Upper lobe of right lung (tissue), 1 donor: ENCODE results near the gene SMC5. TPM values are rescaled to one million over a fixed set of nuclear protein-coding genes. Genes with fewer than 3 reads are reported as not detected.
A peak's percentile ranks its signal among the peaks of the same experiment; 100 is the strongest.

ENCODE experiments used
- ATAC-seq: fragments of 200-7000 bp; cut with Tn5 transposase; one replicate; pipeline ENCODE4 v1.9.1; 2020; ENCODE audit warnings: mild to moderate bottlenecking, moderate library complexity
- DNase-seq: peaks from one replicate; pipeline ENCODE4 v3.0.0-alpha.2; 2020
- H3K27ac ChIP-seq: fragments of 200-600 bp; one replicate; pipeline ENCODE4 v1.8.0; 2022
- H3K27me3 ChIP-seq: fragments of 200-600 bp; one replicate; pipeline ENCODE4 v1.8.0; 2022; ENCODE audit warnings: mild to moderate bottlenecking
- H3K36me3 ChIP-seq: fragments of 200-600 bp; one replicate; pipeline ENCODE4 v1.8.0; 2022
- H3K4me1 ChIP-seq: fragments of 200-600 bp; one replicate; pipeline ENCODE4 v1.8.0; 2022
- H3K4me3 ChIP-seq: fragments of 200-600 bp; one replicate; pipeline ENCODE4 v1.8.0; 2022; ENCODE audit warnings: mild to moderate bottlenecking
- H3K9me3 ChIP-seq: fragments of 200-600 bp; one replicate; pipeline ENCODE4 v1.8.0; 2022
- CTCF ChIP-seq: fragments of 200-600 bp; IDR thresholded peaks from one replicate; pipeline ENCODE4 v1.8.0; 2022; ENCODE audit warnings: antibody characterized with exemption
- intact Hi-C: fragments of 100-400 bp; cut with DNase I; formaldehyde crosslinking; loops from one replicate; pipeline ENCODE4 v1.11.0; 2022
- total RNA-seq: library from RNA; stranded (reverse); fragmentation: NEBNext Ultra II Directional; extraction: Animal tissue kit (Norgen Biotek cat#: 25700); gene quantifications from one replicate; pipeline ENCODE4 v1.2.1, GENCODE V29; 2021
- donor health status: DM: no; HTN: yes; CAD: no; lungs with severe emphysema.

The SMC5 gene
- total RNA-seq, 1 donor from 2014 or later = 32.6 TPM

- intact Hi-C loops = no loop called here
- TF ChIP-seq CTCF = peak; percentile 72
- Histone ChIP-seq H3K9me3 (no peaks in the 10 kb centered on the region), H3K4me1 (no peaks in the 10 kb centered on the region), H3K27ac (no peak overlapping the region), H3K36me3 (peaks cover 11% of the 10 kb centered on the region), H3K27me3 (no peaks in the 10 kb centered on the region), H3K4me3 (no peak overlapping the region)
- DNase-seq (no peak), ATAC-seq (no peak)
Observed at GRCh38 chr9:70340572-70340971, 81.8 kb downstream of the SMC5 start.

- ATAC-seq = no peak
- no peak for TF ChIP-seq CTCF
Observed at GRCh38 chr9:70347046-70347445, 88.3 kb downstream of the SMC5 start.

GRCh38 chr9:70352356-70352755 lies 93.6 kb downstream of the SMC5 start:
- Histone ChIP-seq H3K27me3 (no peaks in the 10 kb centered on the region), H3K27ac (no peak overlapping the region), H3K9me3 (no peaks in the 10 kb centered on the region), H3K4me3 (no peak overlapping the region), H3K4me1 (no peaks in the 10 kb centered on the region), H3K36me3 (peaks cover 39% of the 10 kb centered on the region)
- TF ChIP-seq CTCF = no peak
- intact Hi-C loops = loop anchor here (10.0 kb wide), 1 partner anchor 252 kb away; no protein-coding TSS in a partner anchor
- DNase-seq (no peak), ATAC-seq (no peak)

More at GRCh38 chr9:70347046-70347445, 88.3 kb downstream of the SMC5 start:
- intact Hi-C loops = no loop called here
- no peaks in the 10 kb centered on the region for H3K9me3 ChIP-seq
- H3K36me3 ChIP-seq = peaks cover 55% of the 10 kb centered on the region
- no peak overlapping the region for H3K4me3 ChIP-seq
- no peaks in the 10 kb centered on the region for H3K27me3 ChIP-seq
- no peaks in the 10 kb centered on the region for H3K4me1 ChIP-seq
- H3K27ac ChIP-seq = no peak overlapping the region
- no peak for DNase-seq

- no peak for ATAC-seq
- no peak overlapping the region for H3K27ac ChIP-seq
- H3K4me3 ChIP-seq = no peak overlapping the region
- DNase-seq = no peak
- intact Hi-C loops = loop anchor here (10.0 kb wide), 1 partner anchor 252 kb away; no protein-coding TSS in a partner anchor
- H3K9me3 ChIP-seq = no peaks in the 10 kb centered on the region
- peak; percentile 64 for TF ChIP-seq CTCF
- H3K4me1 ChIP-seq = no peaks in the 10 kb centered on the region
- peaks cover 35% of the 10 kb centered on the region for H3K36me3 ChIP-seq
- no peaks in the 10 kb centered on the region for H3K27me3 ChIP-seq
Observed at GRCh38 chr9:70352802-70353201, 94.0 kb downstream of the SMC5 start.

- intact Hi-C loops = loop anchor here (10.0 kb wide), 1 partner anchor 249 kb away; no protein-coding TSS in a partner anchor
- no peak for TF ChIP-seq CTCF
- DNase-seq = no peak
- H3K36me3 ChIP-seq = peaks cover 8% of the 10 kb centered on the region
- no peak overlapping the region for H3K27ac ChIP-seq
- no peaks in the 10 kb centered on the region for H3K27me3 ChIP-seq
- no peaks in the 10 kb centered on the region for H3K9me3 ChIP-seq
- H3K4me3 ChIP-seq = no peak overlapping the region
- ATAC-seq = no peak
- no peaks in the 10 kb centered on the region for H3K4me1 ChIP-seq
Observed at GRCh38 chr9:70355801-70356200, 97.0 kb downstream of the SMC5 start.

GRCh38 chr9:70362952-70363351 lies 104.2 kb downstream of the SMC5 start:
- H3K27ac ChIP-seq = no peak overlapping the region
- no peaks in the 10 kb centered on the region for H3K9me3 ChIP-seq
- H3K27me3 ChIP-seq = no peaks in the 10 kb centered on the region
- H3K36me3 ChIP-seq = no peaks in the 10 kb centered on the region
- H3K4me1 ChIP-seq = no peaks in the 10 kb centered on the region
- no peak for ATAC-seq
- DNase-seq = no peak
- no peak overlapping the region for H3K4me3 ChIP-seq
- TF ChIP-seq CTCF = no peak
- intact Hi-C loops = no loop called here
